Measurements from ENCODE around the gene CDRT4.

Gene CDRT4

GRCh38 chr17:15492791-15493692 lies 25.6 kb upstream of the CDRT4 start:
- no peak for DNase-seq

- no peak for DNase-seq
Observed at GRCh38 chr17:15492186-15492585, 24.8 kb upstream of the CDRT4 start.

GRCh38 chr17:15490634-15491261 lies 23.3 kb upstream of the CDRT4 start:
- no peak for DNase-seq

GRCh38 chr17:15488557-15488956 lies 21.1 kb upstream of the CDRT4 start:
- DNase-seq = no peak

GRCh38 chr17:15485045-15485444 lies 17.6 kb upstream of the CDRT4 start:
- no peak for DNase-seq

GRCh38 chr17:15483431-15483830 lies 16.0 kb upstream of the CDRT4 start:
- DNase-seq = no peak

GRCh38 chr17:15482476-15482875 lies 15.1 kb upstream of the CDRT4 start:
- DNase-seq = no peak

GRCh38 chr17:15481481-15481880 lies 14.1 kb upstream of the CDRT4 start:
- DNase-seq = no peak

- DNase-seq = no peak
Observed at GRCh38 chr17:15480204-15480603, 12.8 kb upstream of the CDRT4 start.

GRCh38 chr17:15479703-15480102 lies 12.3 kb upstream of the CDRT4 start:
- no peak for DNase-seq

GRCh38 chr17:15478845-15479244 lies 11.4 kb upstream of the CDRT4 start:
- no peak for DNase-seq

GRCh38 chr17:15475631-15476354 lies 8.4 kb upstream of the CDRT4 start:
- DNase-seq = no peak

GRCh38 chr17:15472891-15473290 lies 5.5 kb upstream of the CDRT4 start:
- no peak for DNase-seq

GRCh38 chr17:15470536-15470935 lies 3.1 kb upstream of the CDRT4 start:
- DNase-seq = no peak

GRCh38 chr17:15469260-15469659 lies 1.8 kb upstream of the CDRT4 start:
- DNase-seq = no peak

- no peak for DNase-seq
Observed at GRCh38 chr17:15468126-15468525, 705 bp upstream of the CDRT4 start.

- DNase-seq = no peak
Observed at GRCh38 chr17:15466131-15466530, 1.3 kb downstream of the CDRT4 start.

GRCh38 chr17:15465045-15465701 lies 2.2 kb downstream of the CDRT4 start:
- no peak for DNase-seq

- no peak for DNase-seq
Observed at GRCh38 chr17:15464231-15464985, 3.0 kb downstream of the CDRT4 start.

- no peak for DNase-seq
Observed at GRCh38 chr17:15462976-15463772, 4.2 kb downstream of the CDRT4 start.

GRCh38 chr17:15457723-15458094 lies 9.7 kb downstream of the CDRT4 start:
- no peak for DNase-seq
